COLO668 (cell line): ENCODE measurements around the gene TAPBP.

ENCODE experiments used
- DNase-seq: peaks from one replicate; lab custom pipeline; 2025; ENCODE audit not compliant: unreplicated experiment; lab: John Stamatoyannopoulos, UW

Gene TAPBP

GRCh38 chr6:33249732-33250630 is 63.9 kb downstream of the TAPBP start:
- DNase-seq: no peak
